Mesodermal cell (in vitro differentiated cells): ENCODE data around the gene KLHL25.

ENCODE experiments used
- H3K27ac ChIP-seq: 2 replicates; pipeline ENCODE4 v1.7.0; 2013; ENCODE audit warnings: mild to moderate bottlenecking, low read depth, low read length, moderate library complexity; ENCODE audit not compliant: severe bottlenecking
- H3K36me3 ChIP-seq: 2 replicates; pipeline ENCODE4 v1.7.1; 2013; ENCODE audit warnings: mild to moderate bottlenecking, low read length, moderate library complexity; ENCODE audit not compliant: control insufficient read depth, insufficient read depth
- H3K4me1 ChIP-seq: one replicate; pipeline ENCODE4 v1.7.1; 2013; ENCODE audit warnings: mild to moderate bottlenecking, low read length; ENCODE audit not compliant: insufficient read depth, control insufficient read depth, poor library complexity, severe bottlenecking
- H3K4me3 ChIP-seq: 2 replicates; pipeline ENCODE4 v1.7.0; 2013; ENCODE audit warnings: low read length, control low read depth, mild to moderate bottlenecking; ENCODE audit not compliant: insufficient read depth, poor library complexity, severe bottlenecking; ENCODE audit errors: extremely low read depth
- H3K9me3 ChIP-seq: 2 replicates; pipeline ENCODE4 v1.7.1; 2013; ENCODE audit warnings: mild to moderate bottlenecking, low read length, moderate library complexity; ENCODE audit not compliant: control insufficient read depth
- WGBS, 2 experiments: methylation state at CpG; one replicate each; pipeline ENCODE4 v1.1.5; 2013; ENCODE audit warnings: missing lambda C conversion rate in 2 of 2; ENCODE audit not compliant: insufficient coverage in 2 of 2; 5-methylcytosine and 5-hydroxymethylcytosine counted together

The KLHL25 gene

GRCh38 chr15:85759376-85759775, 35.3 kb downstream of the KLHL25 start:
- Histone ChIP-seq H3K4me3 (no peak overlapping the region), H3K4me1 (peaks cover 6% of the 10 kb centered on the region), H3K36me3 (peaks cover 47% of the 10 kb centered on the region), H3K9me3 (no peaks in the 10 kb centered on the region), H3K27ac (no peak overlapping the region)
- WGBS, 2 experiments: 91 to 94% methylated on average over 9 to 13 of the region's 13 CpGs

GRCh38 chr15:85758655-85758978, 36.1 kb downstream of the KLHL25 start:
- no peak overlapping the region for H3K27ac ChIP-seq
- whole genome bisulfite sequencing, 2 experiments: 98 to 99% methylated on average over 21 of the region's 21 CpGs
- no peaks in the 10 kb centered on the region for H3K4me1 ChIP-seq
- peaks cover 47% of the 10 kb centered on the region for H3K36me3 ChIP-seq
- no peak overlapping the region for H3K4me3 ChIP-seq
- H3K9me3 ChIP-seq: no peaks in the 10 kb centered on the region

- 90 to 95% methylated on average over 14 of the region's 17 CpGs for WGBS, 2 experiments
- Histone ChIP-seq H3K27ac (no peak overlapping the region), H3K9me3 (no peaks in the 10 kb centered on the region), H3K36me3 (peaks cover 42% of the 10 kb centered on the region), H3K4me3 (no peak overlapping the region), H3K4me1 (no peaks in the 10 kb centered on the region)
These were observed 36.6 kb downstream of the KLHL25 start for GRCh38 chr15:85757939-85758654.

GRCh38 chr15:85757073-85757938, 37.4 kb downstream of the KLHL25 start:
- H3K36me3 ChIP-seq: peaks cover 42% of the 10 kb centered on the region

GRCh38 chr15:85756411-85757072, 38.2 kb downstream of the KLHL25 start:
- WGBS, 2 experiments: 98% methylated on average over 6 to 8 of the region's 9 CpGs
- no peak overlapping the region for H3K4me3 ChIP-seq
- peaks cover 38% of the 10 kb centered on the region for H3K36me3 ChIP-seq
- H3K9me3 ChIP-seq: no peaks in the 10 kb centered on the region
- H3K27ac ChIP-seq: no peak overlapping the region
- H3K4me1 ChIP-seq: peaks cover 6% of the 10 kb centered on the region

More at GRCh38 chr15:85757073-85757938, 37.4 kb downstream of the KLHL25 start:
- H3K9me3 ChIP-seq: no peaks in the 10 kb centered on the region
- WGBS, 2 experiments: 90 to 94% methylated on average over 8 to 10 of the region's 13 CpGs
- H3K27ac ChIP-seq: no peak overlapping the region
- no peak overlapping the region for H3K4me3 ChIP-seq
- no peaks in the 10 kb centered on the region for H3K4me1 ChIP-seq

- Histone ChIP-seq H3K36me3 (peaks cover 34% of the 10 kb centered on the region), H3K27ac (no peak overlapping the region), H3K9me3 (no peaks in the 10 kb centered on the region), H3K4me1 (peaks cover 12% of the 10 kb centered on the region), H3K4me3 (no peak overlapping the region)
- 94 to 97% methylated on average over 2 to 4 of the region's 4 CpGs for WGBS, 2 experiments
These were observed 38.8 kb downstream of the KLHL25 start for GRCh38 chr15:85755942-85756341.

- H3K27ac ChIP-seq: no peak overlapping the region
- H3K36me3 ChIP-seq: peaks cover 34% of the 10 kb centered on the region
- peaks cover 16% of the 10 kb centered on the region for H3K4me1 ChIP-seq
- WGBS, 2 experiments: 93 to 97% methylated on average over 11 of the region's 11 CpGs
- H3K4me3 ChIP-seq: no peak overlapping the region
- no peaks in the 10 kb centered on the region for H3K9me3 ChIP-seq
These were observed 39.3 kb downstream of the KLHL25 start for GRCh38 chr15:85755471-85755870.

- peaks cover 17% of the 10 kb centered on the region for H3K4me1 ChIP-seq
- WGBS, 2 experiments: 90 to 92% methylated on average over 5 to 6 of the region's 7 CpGs
- H3K4me3 ChIP-seq: no peak overlapping the region
- H3K36me3 ChIP-seq: peaks cover 31% of the 10 kb centered on the region
- no peaks in the 10 kb centered on the region for H3K9me3 ChIP-seq
- no peak overlapping the region for H3K27ac ChIP-seq
These were observed 39.7 kb downstream of the KLHL25 start for GRCh38 chr15:85754989-85755388.

- WGBS, 2 experiments: 93 to 97% methylated on average over 9 to 10 of the region's 10 CpGs
- Histone ChIP-seq H3K9me3 (no peaks in the 10 kb centered on the region), H3K4me3 (no peak overlapping the region), H3K36me3 (peaks cover 22% of the 10 kb centered on the region), H3K27ac (no peak overlapping the region), H3K4me1 (peaks cover 17% of the 10 kb centered on the region)
These were observed 40.8 kb downstream of the KLHL25 start for GRCh38 chr15:85753791-85754452.

GRCh38 chr15:85753261-85753660, 41.5 kb downstream of the KLHL25 start:
- Histone ChIP-seq H3K27ac (no peak overlapping the region), H3K4me1 (peaks cover 17% of the 10 kb centered on the region), H3K9me3 (no peaks in the 10 kb centered on the region), H3K36me3 (peaks cover 22% of the 10 kb centered on the region), H3K4me3 (no peak overlapping the region)
- WGBS, 2 experiments: 100% methylated on average over 1 of the region's 1 CpG; no CpG with 5 or more reads in 1 of the 2 experiments
